HEK293 (cell line): ENCODE data around the gene MPO.

ENCODE experiments used
- CTCF ChIA-PET: fragments of 350-600 bp; formaldehyde crosslinking; extraction: SDS; loops from one replicate; lab custom pipeline; 2021; ENCODE audit warnings: antibody characterized with exemption; lab: Yijun Ruan, JAX
- POLR2A ChIA-PET: fragments of 300-600 bp; formaldehyde crosslinking; extraction: SDS; loops from one replicate; lab custom pipeline; 2020; ENCODE audit warnings: antibody characterized with exemption, inconsistent platforms; lab: Yijun Ruan, JAX
- H3K27ac ChIP-seq: fragments of 200-500 bp; sonication (Bioruptor generic); 2 replicates; pipeline ENCODE4 v1.5.1; 2014; ENCODE audit warnings: low read depth, low read length, control low read depth, inconsistent platforms; ENCODE audit errors: extremely low read depth
- H3K36me3 ChIP-seq, 2 experiments: fragments of 200-500 bp in 1 of 2; sonication (Bioruptor generic) in 1 of 2; 1 replicate in 1 of 2; 2 replicates in 1 of 2; pipeline ENCODE4 v1.5.1; 2014 to 2017; ENCODE audit warnings: inconsistent platforms in 2 of 2, low read length in 2 of 2; ENCODE audit not compliant: control insufficient read depth in 2 of 2, insufficient read depth in 1 of 2
- H3K4me1 ChIP-seq: fragments of 200-500 bp; sonication (Bioruptor generic); 2 replicates; pipeline ENCODE4 v1.5.1; 2014; ENCODE audit warnings: mild to moderate bottlenecking, low read length, inconsistent platforms; ENCODE audit not compliant: control insufficient read depth, insufficient read depth
- H3K4me3 ChIP-seq: 2 replicates; pipeline ENCODE4 v1.5.1; 2011; ENCODE audit warnings: low read depth, mild to moderate bottlenecking, control low read depth, low read length, moderate library complexity
- H3K9me3 ChIP-seq: fragments of 200-500 bp; sonication (Bioruptor generic); 2 replicates; pipeline ENCODE4 v1.5.1; 2014; ENCODE audit warnings: low read depth, low read length, inconsistent platforms; ENCODE audit not compliant: control insufficient read depth, insufficient read depth
- EGR2 ChIP-seq: fragments of 450-650 bp; formaldehyde crosslinking; IDR thresholded peaks from 2 replicates; pipeline ENCODE4 v1.5.1; 2016; ENCODE audit warnings: low read depth, missing biosample characterization, missing genetic modification characterization
- GLIS2 ChIP-seq: fragments of 450-650 bp; formaldehyde crosslinking; IDR thresholded peaks from 2 replicates; pipeline ENCODE4 v1.5.1; 2016; ENCODE audit warnings: missing biosample characterization, missing genetic modification characterization
- PRDM1 ChIP-seq: fragments of 450-650 bp; formaldehyde crosslinking; IDR thresholded peaks from 2 replicates; pipeline ENCODE4; 2016; ENCODE audit warnings: missing biosample characterization, missing genetic modification characterization
- SCRT1 ChIP-seq: fragments of 450-650 bp; formaldehyde crosslinking; IDR thresholded peaks from 2 replicates; pipeline ENCODE4 v1.5.1; 2016; ENCODE audit warnings: missing biosample characterization, missing genetic modification characterization, borderline replicate concordance
- SCRT2 ChIP-seq: fragments of 450-650 bp; formaldehyde crosslinking; IDR thresholded peaks from 2 replicates; pipeline ENCODE4 v1.5.1; 2016; ENCODE audit warnings: missing biosample characterization, missing genetic modification characterization
- WT1 ChIP-seq: fragments of 450-650 bp; formaldehyde crosslinking; IDR thresholded peaks from 2 replicates; pipeline ENCODE4 v1.5.1; 2016; ENCODE audit warnings: missing biosample characterization, missing genetic modification characterization
- ZFHX2 ChIP-seq: fragments of 450-650 bp; formaldehyde crosslinking; conservative IDR thresholded peaks from 2 replicates; pipeline ENCODE4 v1.5.1; 2016; ENCODE audit warnings: missing biosample characterization, missing genetic modification characterization
- ZNF132 ChIP-seq: fragments of 450-650 bp; formaldehyde crosslinking; IDR thresholded peaks from 2 replicates; pipeline ENCODE4 v1.5.1; 2017; ENCODE audit warnings: missing biosample characterization, missing genetic modification characterization, borderline replicate concordance
- ZNF292 ChIP-seq: fragments of 450-650 bp; formaldehyde crosslinking; IDR thresholded peaks from 2 replicates; pipeline ENCODE4 v1.5.1; 2016; ENCODE audit warnings: low read depth, missing biosample characterization, missing genetic modification characterization, borderline replicate concordance
- ZNF596 ChIP-seq: fragments of 450-650 bp; IDR thresholded peaks from 2 replicates; pipeline ENCODE4 v1.5.0; 2018; ENCODE audit warnings: missing biosample characterization, mild to moderate bottlenecking, missing genetic modification characterization, moderate library complexity
- ZNF600 ChIP-seq: fragments of 450-650 bp; formaldehyde crosslinking; IDR thresholded peaks from 2 replicates; pipeline ENCODE4 v1.5.1; 2016; ENCODE audit warnings: missing biosample characterization, missing genetic modification characterization
- ZNF654 ChIP-seq: fragments of 450-650 bp; formaldehyde crosslinking; IDR thresholded peaks from 2 replicates; pipeline ENCODE4 v1.5.1; 2016; ENCODE audit warnings: low read depth, missing biosample characterization, missing genetic modification characterization
- TF ChIP-seq, protein P1 (sequence below): fragments of 450-650 bp; formaldehyde crosslinking; IDR thresholded peaks from 2 replicates; pipeline ENCODE4 v1.5.1; 2016; ENCODE audit warnings: missing biosample characterization, missing genetic modification characterization
- TF ChIP-seq, protein P2 (sequence below): fragments of 450-650 bp; formaldehyde crosslinking; IDR thresholded peaks from 2 replicates; pipeline ENCODE4 v1.5.1; 2016; ENCODE audit warnings: missing biosample characterization, missing genetic modification characterization, borderline replicate concordance
- TF ChIP-seq, protein P3 (sequence below): fragments of 450-650 bp; formaldehyde crosslinking; IDR thresholded peaks from 2 replicates; pipeline ENCODE4 v1.5.1; 2016; ENCODE audit warnings: missing biosample characterization, missing genetic modification characterization
- TF ChIP-seq, protein P4 (sequence below): fragments of 450-650 bp; formaldehyde crosslinking; conservative IDR thresholded peaks from 2 replicates; pipeline ENCODE4 v1.5.1; 2016; ENCODE audit warnings: low read depth, missing biosample characterization, missing genetic modification characterization
- TF ChIP-seq, protein P5 (sequence below): fragments of 450-650 bp; formaldehyde crosslinking; IDR thresholded peaks from 2 replicates; pipeline ENCODE4 v1.5.1; 2016; ENCODE audit warnings: missing biosample characterization, missing genetic modification characterization

Gene MPO

DNA sequence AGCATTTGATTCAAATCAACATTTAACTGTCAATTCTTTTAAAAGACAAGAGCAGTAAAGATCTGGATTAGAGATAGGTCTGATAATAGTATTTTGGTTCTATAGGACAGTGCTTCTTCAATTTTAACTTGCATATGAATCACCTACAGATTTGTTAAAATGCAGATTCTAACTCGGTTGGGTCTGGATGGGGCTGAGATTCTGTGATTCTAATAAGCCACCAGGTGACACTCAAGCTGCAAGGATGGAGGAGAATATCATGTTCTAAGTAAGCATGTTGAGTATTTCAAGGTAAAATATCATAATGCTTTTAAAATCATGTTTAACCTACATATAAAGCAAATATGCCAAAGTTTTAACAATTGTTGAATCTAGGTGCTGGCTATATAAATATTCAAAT lies 32.1 kb upstream of the MPO start:
- CTCF ChIA-PET: interaction anchor here (3.6 to 8.0 kb wide), 2 partner anchors 9 to 137 kb away, joined by 26 to 189 read pairs; no protein-coding TSS in a partner anchor
- POLR2A ChIA-PET: interaction anchor here (0.6 kb wide), 1 partner anchor 32 kb away, joined by 3 read pairs; no protein-coding TSS in a partner anchor
- Histone ChIP-seq H3K36me3 (no peaks in the 10 kb centered on the region), H3K4me3 (no peak overlapping the region), H3K9me3 (no peaks in the 10 kb centered on the region), H3K27ac (no peak overlapping the region), H3K4me1 (peaks cover 8% of the 10 kb centered on the region)
- TF ChIP-seq ZNF654 (peak; percentile 23; the same call in 1 of the 2 replicates), ZNF292 (tag by site-specific recombination) (no peak)

DNA sequence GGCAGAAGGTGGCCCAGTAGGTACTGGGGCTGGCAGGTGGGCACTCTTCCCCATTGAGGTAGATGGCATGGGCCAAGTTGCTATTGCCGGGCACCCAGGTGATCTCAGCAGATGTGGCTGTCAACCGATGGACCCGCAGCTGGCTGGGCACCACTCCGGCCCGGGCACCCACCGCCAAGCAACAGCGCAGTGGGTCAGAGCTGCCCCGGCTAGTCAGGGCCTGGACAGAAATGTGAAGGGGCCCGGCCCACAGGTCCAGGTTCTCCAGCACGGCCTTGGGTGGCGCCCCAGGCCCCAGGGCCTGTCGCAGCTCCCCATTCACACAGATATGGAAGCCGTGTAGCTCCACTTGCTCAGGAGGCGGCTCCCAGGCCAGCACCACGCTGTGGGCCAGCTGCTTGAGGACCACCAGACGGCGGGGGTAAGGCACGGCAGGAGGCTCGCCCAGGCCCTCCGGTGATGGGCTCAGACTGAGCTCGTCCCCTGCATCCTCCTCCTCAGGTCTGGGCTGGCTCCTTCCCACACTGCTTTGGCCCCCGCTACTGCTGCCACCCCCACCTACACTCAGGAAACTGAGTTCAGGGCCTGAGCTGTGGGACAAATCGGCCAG lies 31.4 kb upstream of the MPO start:
- ChIA-PET CTCF (interaction anchor here (0.5 to 8.0 kb wide), 6 partner anchors 8 to 247 kb away, joined by 3 to 189 read pairs (median 4); no protein-coding TSS in a partner anchor), POLR2A (interaction anchor here (0.6 kb wide), 1 partner anchor 31 kb away, joined by 3 read pairs; no protein-coding TSS in a partner anchor)
- peaks cover 4% of the 10 kb centered on the region; the same call in 1 of the 2 replicates for H3K4me1 ChIP-seq
- no peaks in the 10 kb centered on the region for H3K9me3 ChIP-seq
- TF ChIP-seq ZFHX2 (tag by site-specific recombination) (peak; percentile 57), EGR2 (tag by site-specific recombination) (peak; percentile 73), WT1 (tag by site-specific recombination) (no peak)
- TF ChIP-seq, protein P1, sequence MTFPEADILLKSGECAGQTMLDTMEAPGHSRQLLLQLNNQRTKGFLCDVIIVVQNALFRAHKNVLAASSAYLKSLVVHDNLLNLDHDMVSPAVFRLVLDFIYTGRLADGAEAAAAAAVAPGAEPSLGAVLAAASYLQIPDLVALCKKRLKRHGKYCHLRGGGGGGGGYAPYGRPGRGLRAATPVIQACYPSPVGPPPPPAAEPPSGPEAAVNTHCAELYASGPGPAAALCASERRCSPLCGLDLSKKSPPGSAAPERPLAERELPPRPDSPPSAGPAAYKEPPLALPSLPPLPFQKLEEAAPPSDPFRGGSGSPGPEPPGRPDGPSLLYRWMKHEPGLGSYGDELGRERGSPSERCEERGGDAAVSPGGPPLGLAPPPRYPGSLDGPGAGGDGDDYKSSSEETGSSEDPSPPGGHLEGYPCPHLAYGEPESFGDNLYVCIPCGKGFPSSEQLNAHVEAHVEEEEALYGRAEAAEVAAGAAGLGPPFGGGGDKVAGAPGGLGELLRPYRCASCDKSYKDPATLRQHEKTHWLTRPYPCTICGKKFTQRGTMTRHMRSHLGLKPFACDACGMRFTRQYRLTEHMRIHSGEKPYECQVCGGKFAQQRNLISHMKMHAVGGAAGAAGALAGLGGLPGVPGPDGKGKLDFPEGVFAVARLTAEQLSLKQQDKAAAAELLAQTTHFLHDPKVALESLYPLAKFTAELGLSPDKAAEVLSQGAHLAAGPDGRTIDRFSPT (tag by site-specific recombination): peak; percentile 2; the same call in 1 of the 2 replicates
- TF ChIP-seq, protein P2, sequence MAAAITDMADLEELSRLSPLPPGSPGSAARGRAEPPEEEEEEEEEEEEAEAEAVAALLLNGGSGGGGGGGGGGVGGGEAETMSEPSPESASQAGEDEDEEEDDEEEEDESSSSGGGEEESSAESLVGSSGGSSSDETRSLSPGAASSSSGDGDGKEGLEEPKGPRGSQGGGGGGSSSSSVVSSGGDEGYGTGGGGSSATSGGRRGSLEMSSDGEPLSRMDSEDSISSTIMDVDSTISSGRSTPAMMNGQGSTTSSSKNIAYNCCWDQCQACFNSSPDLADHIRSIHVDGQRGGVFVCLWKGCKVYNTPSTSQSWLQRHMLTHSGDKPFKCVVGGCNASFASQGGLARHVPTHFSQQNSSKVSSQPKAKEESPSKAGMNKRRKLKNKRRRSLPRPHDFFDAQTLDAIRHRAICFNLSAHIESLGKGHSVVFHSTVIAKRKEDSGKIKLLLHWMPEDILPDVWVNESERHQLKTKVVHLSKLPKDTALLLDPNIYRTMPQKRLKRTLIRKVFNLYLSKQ (tag by site-specific recombination): no peak
- H3K36me3 ChIP-seq: no peaks in the 10 kb centered on the region
- H3K27ac ChIP-seq: no peak overlapping the region
- no peak overlapping the region for H3K4me3 ChIP-seq

DNA sequence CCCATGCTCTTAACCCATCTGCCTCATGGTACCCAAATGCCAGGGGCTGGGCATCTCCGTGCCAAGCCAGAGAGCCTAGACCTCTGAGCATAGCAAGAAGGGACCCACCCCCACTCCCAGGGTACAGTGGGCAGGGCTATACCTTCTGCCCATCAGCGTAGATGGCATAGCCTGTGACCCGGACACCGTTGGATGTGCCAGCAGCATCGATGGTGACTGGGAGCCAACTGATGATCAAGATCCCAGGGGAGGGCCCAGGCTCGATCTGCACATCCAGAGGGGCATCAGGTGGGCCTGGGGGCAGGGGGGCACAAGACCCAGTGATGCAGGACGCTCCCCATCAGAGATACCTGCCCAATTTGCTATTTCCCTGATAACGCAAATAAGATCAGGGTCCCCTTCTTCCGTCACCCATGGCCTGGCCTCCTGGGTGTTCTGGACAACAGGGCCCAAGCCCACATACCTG lies 30.7 kb upstream of the MPO start:
- Histone ChIP-seq H3K9me3 (no peaks in the 10 kb centered on the region), H3K27ac (no peak overlapping the region), H3K36me3 (no peaks in the 10 kb centered on the region), H3K4me1 (peaks cover 4% of the 10 kb centered on the region; the same call in 1 of the 2 replicates), H3K4me3 (no peak overlapping the region)
- CTCF ChIA-PET: interaction anchor here (0.5 to 8.0 kb wide), 4 partner anchors 8 to 247 kb away, joined by 3 to 189 read pairs (median 4); no protein-coding TSS in a partner anchor
- POLR2A ChIA-PET: no interaction called here
- TF ChIP-seq SCRT1 (tag by site-specific recombination): no peak
- no peak for TF ChIP-seq ZNF596 (tag by site-specific recombination)
- no peak for TF ChIP-seq PRDM1
- TF ChIP-seq, protein P3, sequence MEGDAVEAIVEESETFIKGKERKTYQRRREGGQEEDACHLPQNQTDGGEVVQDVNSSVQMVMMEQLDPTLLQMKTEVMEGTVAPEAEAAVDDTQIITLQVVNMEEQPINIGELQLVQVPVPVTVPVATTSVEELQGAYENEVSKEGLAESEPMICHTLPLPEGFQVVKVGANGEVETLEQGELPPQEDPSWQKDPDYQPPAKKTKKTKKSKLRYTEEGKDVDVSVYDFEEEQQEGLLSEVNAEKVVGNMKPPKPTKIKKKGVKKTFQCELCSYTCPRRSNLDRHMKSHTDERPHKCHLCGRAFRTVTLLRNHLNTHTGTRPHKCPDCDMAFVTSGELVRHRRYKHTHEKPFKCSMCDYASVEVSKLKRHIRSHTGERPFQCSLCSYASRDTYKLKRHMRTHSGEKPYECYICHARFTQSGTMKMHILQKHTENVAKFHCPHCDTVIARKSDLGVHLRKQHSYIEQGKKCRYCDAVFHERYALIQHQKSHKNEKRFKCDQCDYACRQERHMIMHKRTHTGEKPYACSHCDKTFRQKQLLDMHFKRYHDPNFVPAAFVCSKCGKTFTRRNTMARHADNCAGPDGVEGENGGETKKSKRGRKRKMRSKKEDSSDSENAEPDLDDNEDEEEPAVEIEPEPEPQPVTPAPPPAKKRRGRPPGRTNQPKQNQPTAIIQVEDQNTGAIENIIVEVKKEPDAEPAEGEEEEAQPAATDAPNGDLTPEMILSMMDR: no peak
- no peak for TF ChIP-seq SCRT2 (tag by site-specific recombination)
- TF ChIP-seq ZNF132 (tag by site-specific recombination): no peak
- TF ChIP-seq GLIS2 (tag by site-specific recombination): no peak
- TF ChIP-seq ZNF600 (tag by site-specific recombination): no peak
- TF ChIP-seq, protein P4, sequence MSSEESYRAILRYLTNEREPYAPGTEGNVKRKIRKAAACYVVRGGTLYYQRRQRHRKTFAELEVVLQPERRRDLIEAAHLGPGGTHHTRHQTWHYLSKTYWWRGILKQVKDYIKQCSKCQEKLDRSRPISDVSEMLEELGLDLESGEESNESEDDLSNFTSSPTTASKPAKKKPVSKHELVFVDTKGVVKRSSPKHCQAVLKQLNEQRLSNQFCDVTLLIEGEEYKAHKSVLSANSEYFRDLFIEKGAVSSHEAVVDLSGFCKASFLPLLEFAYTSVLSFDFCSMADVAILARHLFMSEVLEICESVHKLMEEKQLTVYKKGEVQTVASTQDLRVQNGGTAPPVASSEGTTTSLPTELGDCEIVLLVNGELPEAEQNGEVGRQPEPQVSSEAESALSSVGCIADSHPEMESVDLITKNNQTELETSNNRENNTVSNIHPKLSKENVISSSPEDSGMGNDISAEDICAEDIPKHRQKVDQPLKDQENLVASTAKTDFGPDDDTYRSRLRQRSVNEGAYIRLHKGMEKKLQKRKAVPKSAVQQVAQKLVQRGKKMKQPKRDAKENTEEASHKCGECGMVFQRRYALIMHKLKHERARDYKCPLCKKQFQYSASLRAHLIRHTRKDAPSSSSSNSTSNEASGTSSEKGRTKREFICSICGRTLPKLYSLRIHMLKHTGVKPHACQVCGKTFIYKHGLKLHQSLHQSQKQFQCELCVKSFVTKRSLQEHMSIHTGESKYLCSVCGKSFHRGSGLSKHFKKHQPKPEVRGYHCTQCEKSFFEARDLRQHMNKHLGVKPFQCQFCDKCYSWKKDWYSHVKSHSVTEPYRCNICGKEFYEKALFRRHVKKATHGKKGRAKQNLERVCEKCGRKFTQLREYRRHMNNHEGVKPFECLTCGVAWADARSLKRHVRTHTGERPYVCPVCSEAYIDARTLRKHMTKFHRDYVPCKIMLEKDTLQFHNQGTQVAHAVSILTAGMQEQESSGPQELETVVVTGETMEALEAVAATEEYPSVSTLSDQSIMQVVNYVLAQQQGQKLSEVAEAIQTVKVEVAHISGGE (tag by site-specific recombination): no peak
- TF ChIP-seq, protein P5, sequence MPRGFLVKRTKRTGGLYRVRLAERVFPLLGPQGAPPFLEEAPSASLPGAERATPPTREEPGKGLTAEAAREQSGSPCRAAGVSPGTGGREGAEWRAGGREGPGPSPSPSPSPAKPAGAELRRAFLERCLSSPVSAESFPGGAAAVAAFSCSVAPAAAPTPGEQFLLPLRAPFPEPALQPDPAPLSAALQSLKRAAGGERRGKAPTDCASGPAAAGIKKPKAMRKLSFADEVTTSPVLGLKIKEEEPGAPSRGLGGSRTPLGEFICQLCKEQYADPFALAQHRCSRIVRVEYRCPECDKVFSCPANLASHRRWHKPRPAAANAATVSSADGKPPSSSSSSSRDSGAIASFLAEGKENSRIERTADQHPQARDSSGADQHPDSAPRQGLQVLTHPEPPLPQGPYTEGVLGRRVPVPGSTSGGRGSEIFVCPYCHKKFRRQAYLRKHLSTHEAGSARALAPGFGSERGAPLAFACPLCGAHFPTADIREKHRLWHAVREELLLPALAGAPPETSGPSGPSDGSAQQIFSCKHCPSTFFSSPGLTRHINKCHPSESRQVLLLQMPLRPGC: no peak
